Mammary epithelial cell (primary cell): ENCODE results near the gene RBM25.

Experiments used
- EZH2 ChIP-seq: IDR thresholded peaks from 2 replicates; pipeline ENCODE4 v1.6.1; 2012; ENCODE audit warnings: low read length, inconsistent platforms, borderline replicate concordance
- TF ChIP-seq, protein P1 (sequence below), 2 donors: IDR thresholded peaks in 1 of 2; conservative IDR thresholded peaks in 1 of 2; 2 replicates each; pipeline ENCODE4 v1.5.1; 2011 to 2012; ENCODE audit warnings: inconsistent platforms in 2 of 2, low read length in 2 of 2, mild to moderate bottlenecking in 2 of 2, control low read depth in 1 of 2, low read depth in 1 of 2; ENCODE audit not compliant: insufficient read depth in 1 of 2; ENCODE audit errors: extremely low read depth in 1 of 2

DNA sequence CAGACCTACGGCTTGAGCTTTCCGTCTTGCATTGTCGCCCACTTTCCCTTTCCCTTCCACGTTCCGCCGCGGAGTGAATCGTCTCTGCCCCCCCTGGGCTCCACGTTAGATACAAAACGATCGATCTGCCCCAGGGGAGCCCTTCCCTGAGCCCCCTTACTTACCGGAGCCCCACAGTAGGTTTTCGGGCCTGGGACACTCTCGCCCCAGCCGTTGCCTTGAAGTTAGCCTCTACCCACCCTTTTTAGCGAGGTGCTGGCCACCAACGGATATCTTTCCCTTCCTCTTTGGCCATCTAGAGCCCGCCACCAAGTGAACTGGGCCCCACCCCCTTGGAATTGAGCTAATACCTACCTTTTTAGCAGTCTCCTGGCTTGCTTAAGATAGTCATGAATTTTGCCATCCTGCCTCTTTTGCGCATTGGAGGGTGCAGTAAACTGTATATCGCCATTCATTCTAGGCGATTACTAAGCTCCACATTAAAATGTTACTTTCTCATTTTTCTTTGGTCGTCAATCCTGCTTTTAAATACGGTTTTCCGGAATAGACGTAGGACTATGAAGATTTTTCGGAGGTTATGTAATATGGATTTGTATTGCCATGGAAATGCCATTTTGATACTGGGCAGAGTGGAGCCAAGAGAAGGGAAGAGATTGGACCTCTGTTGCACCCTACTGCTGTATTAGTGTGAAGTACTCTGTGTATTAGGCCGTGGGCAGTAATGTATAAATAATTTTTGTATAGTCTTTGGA is 764 bp downstream of the RBM25 start:
- TF ChIP-seq, protein P1, sequence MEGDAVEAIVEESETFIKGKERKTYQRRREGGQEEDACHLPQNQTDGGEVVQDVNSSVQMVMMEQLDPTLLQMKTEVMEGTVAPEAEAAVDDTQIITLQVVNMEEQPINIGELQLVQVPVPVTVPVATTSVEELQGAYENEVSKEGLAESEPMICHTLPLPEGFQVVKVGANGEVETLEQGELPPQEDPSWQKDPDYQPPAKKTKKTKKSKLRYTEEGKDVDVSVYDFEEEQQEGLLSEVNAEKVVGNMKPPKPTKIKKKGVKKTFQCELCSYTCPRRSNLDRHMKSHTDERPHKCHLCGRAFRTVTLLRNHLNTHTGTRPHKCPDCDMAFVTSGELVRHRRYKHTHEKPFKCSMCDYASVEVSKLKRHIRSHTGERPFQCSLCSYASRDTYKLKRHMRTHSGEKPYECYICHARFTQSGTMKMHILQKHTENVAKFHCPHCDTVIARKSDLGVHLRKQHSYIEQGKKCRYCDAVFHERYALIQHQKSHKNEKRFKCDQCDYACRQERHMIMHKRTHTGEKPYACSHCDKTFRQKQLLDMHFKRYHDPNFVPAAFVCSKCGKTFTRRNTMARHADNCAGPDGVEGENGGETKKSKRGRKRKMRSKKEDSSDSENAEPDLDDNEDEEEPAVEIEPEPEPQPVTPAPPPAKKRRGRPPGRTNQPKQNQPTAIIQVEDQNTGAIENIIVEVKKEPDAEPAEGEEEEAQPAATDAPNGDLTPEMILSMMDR (conservative IDR thresholded peaks at IDR 0.05 in 1 of 2, IDR thresholded peaks at IDR 0.05 in 1 of 2; ENCODE audit: extremely low read depth in 1 of 2, insufficient read depth in 1 of 2, low read depth in 1 of 2, low read length in 2 of 2): no peak
- TF ChIP-seq EZH2: no peak
